Hepatocyte (in vitro differentiated cells): ENCODE results near the gene BCAS1. TPM values are rescaled to one million over a fixed set of nuclear protein-coding genes. Genes with fewer than 3 reads are reported as not detected.
A peak's percentile ranks its signal among the peaks of the same experiment; 100 is the strongest.

ENCODE experiments used
- DNase-seq: peaks from one replicate; pipeline ENCODE4 v3.0.0-alpha.2; 2016; ENCODE audit warnings: low spot score
- H2AFZ ChIP-seq: fragments of 200-600 bp; sonication (generic); 2 replicates; pipeline ENCODE4 v1.6.0; 2016; ENCODE audit warnings: antibody characterized with exemption, mild to moderate bottlenecking
- H3K27ac ChIP-seq: fragments of 200-600 bp; sonication (generic); 2 replicates; pipeline ENCODE4 v1.5.1; 2016; ENCODE audit warnings: mild to moderate bottlenecking
- H3K27me3 ChIP-seq: fragments of 200-600 bp; sonication (generic); 2 replicates; pipeline ENCODE4 v1.6.1; 2016
- H3K36me3 ChIP-seq: fragments of 200-600 bp; sonication (generic); replicated peaks from 2 replicates; pipeline ENCODE4 v1.5.1; 2016; ENCODE audit warnings: low read depth; ENCODE audit not compliant: insufficient read depth
- H3K4me1 ChIP-seq: fragments of 200-600 bp; sonication (generic); 2 replicates; pipeline ENCODE4 v1.5.1; 2016; ENCODE audit warnings: mild to moderate bottlenecking, moderate library complexity; ENCODE audit not compliant: insufficient read depth
- H3K4me2 ChIP-seq: fragments of 200-600 bp; sonication (generic); 2 replicates; pipeline ENCODE4 v1.6.0; 2016
- H3K4me3 ChIP-seq: fragments of 200-600 bp; sonication (generic); 2 replicates; pipeline ENCODE4 v1.5.1; 2016; ENCODE audit warnings: mild to moderate bottlenecking
- H3K79me2 ChIP-seq: fragments of 200-600 bp; sonication (generic); 2 replicates; pipeline ENCODE4 v1.6.0; 2017; ENCODE audit warnings: mild to moderate bottlenecking
- H3K9me2 ChIP-seq: fragments of 200-600 bp; sonication (generic); replicated peaks from 2 replicates; pipeline ENCODE4 v1.6.0; 2017; ENCODE audit warnings: mild to moderate bottlenecking; ENCODE audit not compliant: insufficient read depth
- H3K9me3 ChIP-seq: fragments of 200-600 bp; sonication (generic); 2 replicates; pipeline ENCODE4 v1.5.1; 2016; ENCODE audit warnings: low read depth, mild to moderate bottlenecking
- H4K20me1 ChIP-seq: fragments of 200-600 bp; sonication (generic); 2 replicates; pipeline ENCODE4 v1.6.0; 2016; ENCODE audit warnings: mild to moderate bottlenecking; ENCODE audit not compliant: insufficient read depth, poor library complexity, severe bottlenecking
- EZH2 ChIP-seq: fragments of 200-600 bp; sonication (generic); IDR thresholded peaks from 2 replicates; pipeline ENCODE4 v1.6.1; 2016; ENCODE audit warnings: antibody characterized with exemption, mild to moderate bottlenecking, borderline replicate concordance
- EZH2phosphoT487 ChIP-seq: fragments of 200-600 bp; sonication (generic); IDR thresholded peaks from one replicate; pipeline ENCODE4 v1.6.1; 2018; ENCODE audit warnings: antibody characterized with exemption, mild to moderate bottlenecking, low read depth, moderate library complexity; ENCODE audit not compliant: unreplicated experiment, severe bottlenecking
- WGBS: methylation state at CpG from one replicate; pipeline ENCODE4 v1.1.6; 2016; ENCODE audit warnings: low lambda C conversion rate; ENCODE audit errors: missing lambda C conversion rate; 5-methylcytosine and 5-hydroxymethylcytosine counted together
- polyA plus RNA-seq: library from polyadenylated mRNA; unstranded; fragments of >200 nt; fragmentation: Nextera tagmentation; extraction: Ambion mirVana; gene quantifications from 2 replicates; pipeline ENCODE4 v1.2.1, GENCODE V29; 2016
- total RNA-seq: library from RNA; depleted of rRNA; stranded (reverse); fragments of >200 nt; gene quantifications from 2 replicates; pipeline ENCODE4 v1.2.3, GENCODE V29; 2014
- TF ChIP-seq, protein P1 (sequence below): fragments of 200-600 bp; sonication (generic); IDR thresholded peaks from 2 replicates; pipeline ENCODE4 v1.5.1; 2016; ENCODE audit warnings: antibody characterized with exemption, mild to moderate bottlenecking; ENCODE audit not compliant: poor library complexity

Gene BCAS1
- total and polyA plus RNA-seq, 2 experiments from 2014 or later = 4.9 to 9.8 TPM

DNA sequence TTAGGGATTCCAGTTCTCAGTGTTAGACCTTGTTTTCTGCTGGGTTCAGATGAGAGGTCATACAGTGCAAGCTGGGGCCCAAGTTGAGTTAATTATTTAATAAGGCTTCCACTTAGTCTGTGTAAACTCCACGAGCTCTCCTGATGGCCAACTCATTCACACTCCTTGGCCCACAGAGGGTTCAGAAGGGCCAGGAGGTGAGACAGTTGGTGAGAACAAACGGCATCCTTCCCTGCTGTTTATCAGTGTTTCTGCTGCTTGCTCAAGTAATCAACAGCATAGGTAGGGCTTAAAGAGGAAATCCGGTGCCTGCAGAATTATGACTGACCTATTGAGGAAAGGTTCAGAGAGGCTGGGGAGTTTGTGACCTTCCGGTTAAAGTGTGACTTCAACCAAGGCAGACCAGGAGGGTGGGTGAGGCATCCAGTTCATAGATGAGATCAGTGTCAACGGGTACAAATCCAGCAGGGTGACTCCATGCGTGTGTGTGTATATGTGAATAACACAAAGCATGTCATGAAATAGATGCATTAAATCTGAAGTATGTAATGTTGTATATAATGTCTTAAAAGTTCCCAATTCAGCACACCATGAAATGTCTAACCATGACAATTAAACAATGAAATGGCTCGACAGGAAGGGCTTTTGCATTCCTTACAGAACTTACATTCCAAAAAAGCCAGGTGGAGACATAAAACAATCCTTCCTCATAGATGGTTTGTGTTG is 37.4 kb upstream of the BCAS1 start:
- H3K4me3 ChIP-seq = no peak overlapping the region
- H3K9me2 ChIP-seq = no peaks in the 10 kb centered on the region
- no peaks in the 10 kb centered on the region for H3K9me3 ChIP-seq
- no peaks in the 10 kb centered on the region for H3K27me3 ChIP-seq
- WGBS = 52% methylated on average over 7 of the region's 7 CpGs
- no peaks in the 10 kb centered on the region for H3K79me2 ChIP-seq
- DNase-seq = no peak
- H4K20me1 ChIP-seq = no peaks in the 10 kb centered on the region
- peak overlapping the region; percentile 4 for H3K4me2 ChIP-seq
- TF ChIP-seq EZH2phosphoT487 (no peak), EZH2 (no peak)
- TF ChIP-seq, protein P1, sequence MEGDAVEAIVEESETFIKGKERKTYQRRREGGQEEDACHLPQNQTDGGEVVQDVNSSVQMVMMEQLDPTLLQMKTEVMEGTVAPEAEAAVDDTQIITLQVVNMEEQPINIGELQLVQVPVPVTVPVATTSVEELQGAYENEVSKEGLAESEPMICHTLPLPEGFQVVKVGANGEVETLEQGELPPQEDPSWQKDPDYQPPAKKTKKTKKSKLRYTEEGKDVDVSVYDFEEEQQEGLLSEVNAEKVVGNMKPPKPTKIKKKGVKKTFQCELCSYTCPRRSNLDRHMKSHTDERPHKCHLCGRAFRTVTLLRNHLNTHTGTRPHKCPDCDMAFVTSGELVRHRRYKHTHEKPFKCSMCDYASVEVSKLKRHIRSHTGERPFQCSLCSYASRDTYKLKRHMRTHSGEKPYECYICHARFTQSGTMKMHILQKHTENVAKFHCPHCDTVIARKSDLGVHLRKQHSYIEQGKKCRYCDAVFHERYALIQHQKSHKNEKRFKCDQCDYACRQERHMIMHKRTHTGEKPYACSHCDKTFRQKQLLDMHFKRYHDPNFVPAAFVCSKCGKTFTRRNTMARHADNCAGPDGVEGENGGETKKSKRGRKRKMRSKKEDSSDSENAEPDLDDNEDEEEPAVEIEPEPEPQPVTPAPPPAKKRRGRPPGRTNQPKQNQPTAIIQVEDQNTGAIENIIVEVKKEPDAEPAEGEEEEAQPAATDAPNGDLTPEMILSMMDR = no peak
- H3K27ac ChIP-seq = peak overlapping the region; percentile 21
- no peaks in the 10 kb centered on the region for H3K36me3 ChIP-seq
- peaks cover 23% of the 10 kb centered on the region for H3K4me1 ChIP-seq
- no peak overlapping the region for H2AFZ ChIP-seq

DNA sequence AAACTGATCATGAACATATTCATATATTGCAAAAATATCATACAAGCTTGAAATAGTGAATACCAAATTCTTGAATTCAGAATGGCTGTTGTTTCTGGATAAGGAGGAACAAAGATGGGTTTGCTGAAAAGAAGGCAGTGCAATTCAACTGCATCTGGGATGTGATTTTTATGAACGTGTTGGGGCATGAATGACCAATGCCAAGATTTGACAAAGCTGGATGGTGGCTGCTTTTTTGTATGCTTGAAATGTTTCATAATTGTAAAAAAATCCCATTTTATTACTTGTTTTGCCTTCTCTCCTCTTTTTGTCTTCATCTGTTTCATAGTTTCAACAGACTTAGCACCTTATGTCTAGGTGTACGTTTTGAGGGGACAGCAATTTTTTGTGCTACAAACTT is 36.8 kb upstream of the BCAS1 start:
- Histone ChIP-seq H3K9me2 (no peaks in the 10 kb centered on the region), H3K4me2 (peak overlapping the region; percentile 4), H3K27me3 (no peaks in the 10 kb centered on the region), H2AFZ (no peak overlapping the region), H4K20me1 (no peaks in the 10 kb centered on the region), H3K4me3 (no peak overlapping the region), H3K79me2 (no peaks in the 10 kb centered on the region), H3K9me3 (no peaks in the 10 kb centered on the region), H3K27ac (peak overlapping the region; percentile 21), H3K36me3 (no peaks in the 10 kb centered on the region), H3K4me1 (peaks cover 20% of the 10 kb centered on the region)
- no peak for DNase-seq
- WGBS = 88% methylated on average over 2 of the region's 2 CpGs
- TF ChIP-seq EZH2phosphoT487 (no peak), EZH2 (no peak)
- TF ChIP-seq, protein P1 = no peak

DNA sequence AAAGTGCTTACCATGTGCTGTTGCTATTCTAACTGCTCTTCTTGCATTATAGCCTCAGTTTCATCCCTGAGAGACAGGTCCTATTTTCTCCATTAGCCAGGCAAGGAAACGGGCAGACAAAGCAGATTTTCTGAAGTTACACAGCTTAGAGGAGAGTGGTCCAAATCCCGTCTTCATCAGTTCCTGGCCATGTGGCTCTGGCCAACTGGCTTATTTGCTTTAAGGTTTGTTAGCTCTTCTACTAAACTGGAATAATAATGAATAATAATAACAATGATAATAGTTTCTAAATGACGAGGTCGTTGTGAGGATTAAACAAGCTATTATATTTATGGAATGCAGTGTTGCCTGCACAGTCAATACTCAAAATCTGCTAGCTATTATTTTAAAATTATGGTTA is 35.8 kb upstream of the BCAS1 start:
- no peaks in the 10 kb centered on the region for H3K79me2 ChIP-seq
- H3K9me2 ChIP-seq = no peaks in the 10 kb centered on the region
- H3K27me3 ChIP-seq = no peaks in the 10 kb centered on the region
- no peak overlapping the region for H3K4me2 ChIP-seq
- H3K4me3 ChIP-seq = no peak overlapping the region
- TF ChIP-seq, protein P1 = no peak
- TF ChIP-seq EZH2phosphoT487 (no peak), EZH2 (no peak)
- H3K4me1 ChIP-seq = peaks cover 20% of the 10 kb centered on the region
- no peak for DNase-seq
- no peak overlapping the region for H2AFZ ChIP-seq
- H3K27ac ChIP-seq = no peak overlapping the region
- H4K20me1 ChIP-seq = no peaks in the 10 kb centered on the region
- H3K9me3 ChIP-seq = no peaks in the 10 kb centered on the region
- no peaks in the 10 kb centered on the region for H3K36me3 ChIP-seq
- 74% methylated on average over 4 of the region's 4 CpGs for WGBS
